Transverse colon (tissue), 4 donors: ENCODE data around the gene NT5C2. TPM values are rescaled to one million over a fixed set of nuclear protein-coding genes. Genes with fewer than 3 reads are reported as not detected.
"Not testable (repeated sequence)": the region's sequence is repeated elsewhere in the genome, so short reads cannot be mapped to it uniquely, and the experiment has no call there.

Experiments used
- DNase-seq: peaks from one replicate; pipeline ENCODE4 v3.0.0-alpha.2; 2019
- H3K27ac ChIP-seq, 4 donors: fragments of 200-600 bp; sonication (generic); 2 replicates each; pipeline ENCODE4 v1.5.1; 2016 to 2018; ENCODE audit warnings: inconsistent platforms in 4 of 4
- H3K27me3 ChIP-seq: fragments of 200-600 bp; sonication (generic); 2 replicates; pipeline ENCODE4 v1.5.1; 2017; ENCODE audit warnings: inconsistent platforms
- H3K36me3 ChIP-seq, 4 donors: fragments of 200-600 bp; sonication (generic); 2 replicates each; pipeline ENCODE4 v1.5.1; 2017 to 2019; ENCODE audit warnings: inconsistent platforms in 4 of 4
- H3K4me1 ChIP-seq, 4 donors: fragments of 200-600 bp; sonication (generic); 2 replicates each; pipeline ENCODE4 v1.5.1; 2017 to 2020; ENCODE audit warnings: inconsistent platforms in 4 of 4
- H3K4me3 ChIP-seq, 4 donors: fragments of 200-600 bp; sonication (generic); 1 replicate in 1 of 4; 2 replicates in 3 of 4; pipeline versions ENCODE4 v1.5.1 to v1.6.1; 2017 to 2019; ENCODE audit warnings: inconsistent platforms in 4 of 4
- H3K9me3 ChIP-seq, 2 donors: fragments of 200-600 bp; sonication (generic); 2 replicates each; pipeline ENCODE4 v1.5.1; 2017 to 2019; ENCODE audit warnings: inconsistent platforms in 2 of 2
- EP300 ChIP-seq: sonication (generic); formaldehyde crosslinking; IDR thresholded peaks from one replicate; pipeline ENCODE4 v1.6.1; 2017; ENCODE audit warnings: antibody characterized with exemption, low read depth
- POLR2A ChIP-seq: fragments of 450-650 bp; IDR thresholded peaks from one replicate; pipeline ENCODE4 v1.6.1; 2016; ENCODE audit warnings: antibody characterized with exemption, mild to moderate bottlenecking, moderate library complexity
- POLR2AphosphoS5 ChIP-seq, 3 donors: sonication (generic); formaldehyde crosslinking; IDR thresholded peaks; one replicate each; pipeline ENCODE4 v1.6.1; 2016; ENCODE audit warnings: antibody characterized with exemption in 3 of 3
- WGBS, 2 donors: methylation state at CpG; one replicate each; pipeline ENCODE4 v1.1.5; 2018; ENCODE audit warnings: low coverage in 1 of 2; 5-methylcytosine and 5-hydroxymethylcytosine counted together
- in situ Hi-C, 4 donors: fragments of 200-750 bp; cut with MboI; loops; one replicate each; pipeline versions ENCODE4 v1.15.0 to v1.15.1; 2017; ENCODE audit warnings: low sequenced_read_pairs in 3 of 4, low pct_ligation_motif_present in 1 of 4, low pct_unique_long_range_greater_than_20kb in 1 of 4
- intact Hi-C: fragments of 100-400 bp; cut with DNase I; formaldehyde crosslinking; loops from one replicate; pipeline ENCODE4 v1.15.1; 2023; ENCODE audit warnings: low total_unique reads
- total RNA-seq, 4 donors: library from RNA; depleted of rRNA; stranded (reverse); fragments of >200 nt; gene quantifications; one replicate each; pipeline ENCODE4 v1.1.0, GENCODE V29; 2016
- TF ChIP-seq, protein P1 (sequence below), 5 experiments: fragments of 200-600 bp in 3 of 5; fragments of 450-650 bp in 2 of 5; sonication (generic) in 3 of 5; IDR thresholded peaks; 1 replicate in 2 of 5; 2 replicates in 3 of 5; pipeline ENCODE4 v1.5.1; 2016 to 2017; ENCODE audit warnings: antibody characterized with exemption in 5 of 5, inconsistent platforms in 3 of 5, mild to moderate bottlenecking in 2 of 5, moderate library complexity in 1 of 5

Gene NT5C2
- total RNA-seq, 4 donors from 2014 or later, result 77.1 to 135 (median 105) TPM

DNA sequence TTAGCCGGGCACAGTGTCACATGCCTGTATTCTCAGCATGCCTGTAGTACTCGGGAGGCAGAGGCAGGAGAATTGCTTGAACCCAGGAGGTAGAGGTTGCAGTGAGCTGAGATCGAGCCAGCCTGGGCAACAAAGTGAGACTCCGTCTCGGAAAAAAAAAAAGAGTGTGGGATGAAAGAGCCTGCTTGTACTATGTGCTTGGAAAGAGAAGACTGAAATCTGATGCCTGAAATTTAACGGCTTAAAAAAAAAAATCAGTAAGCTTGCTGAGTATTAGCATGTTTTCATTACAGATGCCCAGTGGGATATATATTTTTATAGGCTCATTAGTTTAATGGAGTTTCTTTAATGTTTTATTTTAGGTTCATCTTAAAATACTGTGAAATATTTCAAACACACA, 4.2 kb downstream of the NT5C2 start:
- peaks cover 33 to 79% (median 54%) of the 10 kb centered on the region in 4 donors for H3K4me1 ChIP-seq
- H3K9me3 ChIP-seq, result no peaks in the 10 kb centered on the region
- in situ Hi-C loops, result no loop called here
- no peaks in the 10 kb centered on the region for H3K36me3 ChIP-seq
- intact Hi-C loops, result no loop called here
- no peak overlapping the region for H3K4me3 ChIP-seq
- H3K27ac ChIP-seq, result no peak overlapping the region
- WGBS, 2 donors, result 68 to 73% methylated on average over 6 of the region's 6 CpGs
- TF ChIP-seq POLR2A, result no peak
- TF ChIP-seq, protein P1, sequence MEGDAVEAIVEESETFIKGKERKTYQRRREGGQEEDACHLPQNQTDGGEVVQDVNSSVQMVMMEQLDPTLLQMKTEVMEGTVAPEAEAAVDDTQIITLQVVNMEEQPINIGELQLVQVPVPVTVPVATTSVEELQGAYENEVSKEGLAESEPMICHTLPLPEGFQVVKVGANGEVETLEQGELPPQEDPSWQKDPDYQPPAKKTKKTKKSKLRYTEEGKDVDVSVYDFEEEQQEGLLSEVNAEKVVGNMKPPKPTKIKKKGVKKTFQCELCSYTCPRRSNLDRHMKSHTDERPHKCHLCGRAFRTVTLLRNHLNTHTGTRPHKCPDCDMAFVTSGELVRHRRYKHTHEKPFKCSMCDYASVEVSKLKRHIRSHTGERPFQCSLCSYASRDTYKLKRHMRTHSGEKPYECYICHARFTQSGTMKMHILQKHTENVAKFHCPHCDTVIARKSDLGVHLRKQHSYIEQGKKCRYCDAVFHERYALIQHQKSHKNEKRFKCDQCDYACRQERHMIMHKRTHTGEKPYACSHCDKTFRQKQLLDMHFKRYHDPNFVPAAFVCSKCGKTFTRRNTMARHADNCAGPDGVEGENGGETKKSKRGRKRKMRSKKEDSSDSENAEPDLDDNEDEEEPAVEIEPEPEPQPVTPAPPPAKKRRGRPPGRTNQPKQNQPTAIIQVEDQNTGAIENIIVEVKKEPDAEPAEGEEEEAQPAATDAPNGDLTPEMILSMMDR (IDR thresholded peaks at IDR 0.05), result no peak
- TF ChIP-seq EP300, result no peak
- no peak for TF ChIP-seq POLR2AphosphoS5 (IDR thresholded peaks at IDR 0.05)
- H3K27me3 ChIP-seq, result no peaks in the 10 kb centered on the region
- DNase-seq, result no peak

DNA sequence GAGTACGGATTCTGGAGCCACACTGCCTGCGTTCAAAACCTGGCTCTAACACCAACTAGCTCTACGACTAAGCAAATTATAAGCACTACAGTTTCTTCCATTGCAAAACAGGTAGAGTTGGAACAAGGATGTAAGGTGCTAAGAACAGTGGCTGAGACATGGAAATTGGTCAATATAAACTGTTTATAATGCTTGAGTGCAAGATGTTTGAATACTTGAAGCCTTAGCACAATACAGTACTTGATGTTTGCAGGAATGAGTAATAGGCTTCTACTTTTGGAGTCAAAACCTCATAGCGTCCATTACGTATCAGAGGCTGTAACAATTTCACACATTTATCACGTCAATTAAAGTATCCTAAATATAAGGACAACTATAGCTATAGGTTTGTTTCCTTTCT, 6.9 kb downstream of the NT5C2 start:
- intact Hi-C loops, result no loop called here
- no peak overlapping the region for H3K4me3 ChIP-seq
- WGBS, 2 donors, result 72 to 74% methylated on average over 6 of the region's 6 CpGs
- no peaks in the 10 kb centered on the region for H3K36me3 ChIP-seq
- H3K27me3 ChIP-seq, result no peaks in the 10 kb centered on the region
- H3K4me1 ChIP-seq, result peaks cover 21 to 88% (median 50%) of the 10 kb centered on the region in 4 donors
- no peak for DNase-seq
- TF ChIP-seq POLR2A, result no peak
- TF ChIP-seq POLR2AphosphoS5 (IDR thresholded peaks at IDR 0.05), result no peak
- TF ChIP-seq, protein P1 (IDR thresholded peaks at IDR 0.05), result no peak
- no peak for TF ChIP-seq EP300
- H3K9me3 ChIP-seq, result no peaks in the 10 kb centered on the region
- H3K27ac ChIP-seq, result peak overlapping the region in 2 of 4 donors; percentile 21 to 45
- in situ Hi-C loops, result no loop called here

DNA sequence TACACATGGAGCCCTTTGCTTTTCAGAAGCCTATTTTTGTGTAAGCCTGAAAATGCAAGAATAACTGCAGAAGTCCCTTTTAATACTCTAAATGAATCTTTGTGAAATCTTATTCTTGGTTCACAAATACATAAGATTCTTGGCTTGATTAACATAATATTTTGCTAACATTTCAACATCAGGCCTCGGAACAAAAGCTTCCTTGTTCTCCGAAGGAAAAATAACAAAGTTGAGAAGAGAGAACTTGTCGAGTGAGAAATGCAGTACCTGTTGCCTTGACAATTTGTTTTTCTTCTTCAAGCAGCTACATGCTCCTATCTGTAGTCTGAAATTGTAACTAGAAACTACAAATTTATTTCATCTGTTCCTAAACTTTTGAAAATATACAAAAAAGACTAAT, 8.5 kb downstream of the NT5C2 start:
- H3K27me3 ChIP-seq, result no peaks in the 10 kb centered on the region
- in situ Hi-C loops, result no loop called here
- H3K9me3 ChIP-seq, result no peaks in the 10 kb centered on the region
- intact Hi-C loops, result no loop called here
- TF ChIP-seq POLR2A (no peak), POLR2AphosphoS5 (IDR thresholded peaks at IDR 0.05) (no peak), EP300 (no peak)
- TF ChIP-seq, protein P1 (IDR thresholded peaks at IDR 0.05), result no peak
- no peak overlapping the region for H3K4me3 ChIP-seq
- 6 to 35% methylated on average over 3 of the region's 3 CpGs for WGBS, 2 donors
- no peaks in the 10 kb centered on the region for H3K36me3 ChIP-seq
- peaks cover 15 to 82% (median 43%) of the 10 kb centered on the region in 4 donors for H3K4me1 ChIP-seq
- peak overlapping the region; percentile 1 to 47 (median 24) for H3K27ac ChIP-seq
- DNase-seq, result no peak

DNA sequence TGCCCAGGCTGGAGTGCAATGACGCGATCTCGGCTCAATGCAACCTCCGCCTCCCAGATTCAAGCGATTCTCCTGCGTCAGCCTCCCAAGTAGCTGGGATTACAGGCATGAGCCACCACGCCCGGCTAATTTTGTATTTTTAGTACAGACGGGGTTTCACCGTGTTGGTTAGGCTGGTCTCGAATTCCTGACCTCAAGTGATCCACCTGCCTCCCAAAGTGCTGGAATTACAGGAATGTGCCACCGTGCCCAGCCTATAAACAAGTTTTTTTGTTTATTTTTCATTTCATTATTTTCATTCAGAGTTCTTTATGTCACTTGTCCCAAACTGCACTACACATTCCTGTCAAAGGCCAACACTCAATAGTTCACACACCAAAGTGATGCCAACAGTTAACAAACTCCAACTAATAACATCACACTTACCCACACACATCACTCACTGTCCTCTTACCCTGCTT, 9.1 kb downstream of the NT5C2 start:
- H3K4me3 ChIP-seq, H3K9me3 ChIP-seq, in situ Hi-C loops, H3K36me3 ChIP-seq, H3K27me3 ChIP-seq, intact Hi-C loops, DNase-seq: not testable (repeated sequence)
- Histone ChIP-seq H3K27ac (peak overlapping the region in 3 of 4 donors; percentile 1 to 47 (median 45)), H3K4me1 (peaks cover 15 to 83% (median 40%) of the 10 kb centered on the region in 4 donors)
- WGBS, 2 donors, result 83% methylated on average over 12 of the region's 12 CpGs; no CpG with 5 or more reads in 1 of the 2 donors

DNA sequence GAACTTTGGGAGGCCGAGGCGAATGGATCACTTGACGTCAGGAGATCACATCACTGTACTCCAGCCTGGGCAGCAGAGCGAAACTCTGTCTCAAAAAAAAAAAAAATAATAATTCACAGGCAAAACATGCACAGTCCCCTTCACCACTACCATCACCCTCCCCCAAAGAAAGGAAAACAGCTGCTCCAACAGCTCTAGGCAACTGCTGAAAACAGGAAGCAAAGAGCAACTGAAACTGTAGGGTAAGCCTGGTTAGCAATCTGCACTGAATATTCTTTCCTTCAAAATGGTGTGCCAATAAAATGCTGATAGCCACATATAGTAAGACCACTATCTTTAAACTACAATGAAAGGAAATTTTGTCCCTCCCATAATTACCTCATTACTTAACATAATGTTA, 11.8 kb downstream of the NT5C2 start:
- Histone ChIP-seq H3K4me1 (peaks cover 11 to 67% (median 28%) of the 10 kb centered on the region in 4 donors), H3K9me3 (no peaks in the 10 kb centered on the region), H3K4me3 (no peak overlapping the region), H3K36me3 (peaks cover 0 to 4% (median 0%) of the 10 kb centered on the region in 4 donors), H3K27ac (peak overlapping the region; percentile 8 to 59 (median 40)), H3K27me3 (no peaks in the 10 kb centered on the region)
- TF ChIP-seq EP300, result no peak
- TF ChIP-seq POLR2A, result no peak
- TF ChIP-seq, protein P1 (IDR thresholded peaks at IDR 0.05), result no peak
- TF ChIP-seq POLR2AphosphoS5 (IDR thresholded peaks at IDR 0.05), result no peak
- WGBS, 2 donors, result 80 to 84% methylated on average over 3 to 4 of the region's 4 CpGs
- in situ Hi-C loops, result no loop called here
- intact Hi-C loops, result no loop called here
- no peak for DNase-seq
